Limb (tissue), 2 donors: ENCODE data around the gene HDGFL1.

Experiments used
- DNase-seq, 2 donors: peaks; one replicate each; pipeline ENCODE4 v3.0.0-alpha.2; 2016; ENCODE audit errors: extremely low spot score in 2 of 2

HDGFL1 gene

DNA sequence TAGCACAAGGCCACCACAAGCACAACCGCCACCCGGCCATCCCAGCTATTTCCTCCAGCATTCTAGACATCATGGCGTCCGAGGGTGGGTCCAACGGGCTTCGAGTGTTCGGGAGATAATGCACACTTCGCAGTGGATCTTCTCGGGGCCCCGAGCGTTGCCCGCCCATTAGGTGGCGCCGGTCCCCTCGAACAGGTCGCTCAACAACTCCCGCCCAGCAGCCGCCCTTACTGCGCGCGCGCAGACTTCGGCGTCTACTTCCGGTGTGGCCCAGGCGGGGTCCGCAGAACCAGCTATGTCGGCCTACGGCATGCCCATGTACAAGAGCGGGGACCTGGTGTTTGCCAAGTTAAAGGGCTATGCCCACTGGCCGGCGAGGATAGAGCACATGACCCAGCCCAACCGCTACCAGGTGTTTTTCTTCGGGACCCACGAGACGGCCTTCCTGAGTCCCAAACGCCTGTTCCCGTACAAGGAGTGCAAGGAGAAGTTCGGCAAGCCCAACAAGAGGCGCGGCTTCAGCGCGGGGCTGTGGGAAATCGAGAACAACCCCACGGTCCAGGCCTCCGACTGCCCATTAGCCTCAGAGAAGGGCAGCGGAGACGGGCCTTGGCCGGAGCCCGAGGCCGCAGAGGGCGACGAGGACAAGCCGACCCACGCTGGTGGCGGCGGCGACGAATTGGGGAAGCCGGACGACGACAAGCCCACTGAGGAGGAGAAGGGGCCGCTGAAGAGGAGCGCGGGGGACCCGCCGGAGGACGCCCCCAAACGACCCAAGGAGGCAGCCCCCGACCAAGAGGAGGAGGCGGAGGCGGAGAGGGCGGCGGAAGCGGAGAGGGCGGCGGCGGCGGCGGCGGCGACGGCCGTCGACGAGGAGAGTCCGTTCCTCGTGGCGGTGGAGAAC, at the start of gene HDGFL1:
HDGFL1 (plus strand) TSS at position 286 of the 904 bp plus-strand sequence; CDS start at position 296, 10 bp downstream.
- no peak for DNase-seq

DNA sequence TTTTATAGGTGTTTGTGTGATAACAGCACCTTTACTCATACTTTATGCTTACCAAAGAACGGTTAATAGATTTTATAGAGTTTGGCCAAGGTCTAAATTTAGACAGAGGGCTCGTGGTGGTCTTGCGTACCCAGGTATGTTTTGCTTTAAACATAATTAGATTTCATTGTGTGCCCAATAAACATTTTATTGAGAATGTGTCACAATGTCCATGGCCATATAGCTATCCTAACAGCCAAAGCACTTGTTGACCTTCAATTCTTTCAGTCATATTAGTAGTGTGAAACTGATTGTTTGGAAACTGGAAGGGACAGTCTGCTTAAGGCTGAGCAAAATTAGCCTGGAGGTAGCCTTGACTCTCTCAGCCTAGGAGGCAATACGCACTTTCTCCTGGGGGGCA, 48.3 kb upstream of the HDGFL1 start:
- no peak for DNase-seq

DNA sequence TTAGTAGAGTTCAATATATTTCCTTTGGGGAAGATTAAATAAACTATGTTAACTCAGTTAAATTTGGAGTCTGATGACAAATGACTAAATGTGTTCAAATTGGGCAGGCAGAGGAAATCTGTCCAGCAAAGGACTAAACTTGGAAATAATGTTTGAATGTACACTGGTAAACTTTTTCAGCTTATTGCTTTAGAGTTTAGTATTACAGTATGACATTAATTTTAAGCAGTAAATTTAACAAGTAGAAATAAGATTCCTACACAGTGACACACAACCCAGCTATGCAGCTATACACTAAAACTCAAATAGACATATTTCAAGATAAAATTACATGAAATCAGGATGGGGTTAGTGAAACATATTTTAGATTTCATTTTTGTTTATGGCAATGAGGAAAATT, 42.6 kb upstream of the HDGFL1 start:
- no peak for DNase-seq

DNA sequence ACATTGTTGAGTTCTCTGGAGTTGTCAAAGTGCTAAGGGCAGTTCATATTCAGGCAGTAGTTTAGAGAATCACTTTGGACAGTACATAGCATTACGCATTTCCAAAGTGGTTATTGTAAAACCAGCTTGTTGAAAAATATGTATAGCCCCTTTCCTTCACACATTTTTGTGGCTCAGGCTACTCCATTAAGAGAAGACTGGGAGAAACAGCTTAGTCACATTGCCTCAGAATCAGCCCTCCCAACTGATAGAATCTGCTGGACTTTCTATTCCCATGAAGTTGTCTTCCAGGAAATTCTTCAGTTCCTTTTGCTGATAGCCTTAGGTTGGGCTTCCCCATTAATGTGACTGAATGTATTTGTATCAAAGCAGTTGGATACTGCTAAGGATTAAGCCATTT, 39.5 kb upstream of the HDGFL1 start:
- no peak for DNase-seq

DNA sequence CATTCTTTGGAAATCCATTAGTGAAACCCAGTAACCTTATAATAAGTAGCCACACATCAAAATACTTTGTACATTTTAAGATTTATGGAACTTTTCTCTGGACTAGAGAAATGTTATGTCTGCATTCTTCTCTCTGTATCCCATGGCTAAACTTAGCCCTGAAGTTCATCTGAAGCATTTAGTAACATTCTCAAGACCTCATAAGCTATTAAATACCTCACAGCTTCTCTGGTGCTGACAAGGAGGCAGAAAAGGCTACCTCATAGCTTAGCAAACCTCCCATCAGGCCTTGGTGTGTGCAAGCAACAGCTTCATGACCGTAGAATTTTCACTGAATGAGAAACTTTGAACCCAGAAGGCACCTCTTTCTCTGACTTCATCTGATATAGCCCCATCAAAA, 38.9 kb upstream of the HDGFL1 start:
- DNase-seq, result no peak

DNA sequence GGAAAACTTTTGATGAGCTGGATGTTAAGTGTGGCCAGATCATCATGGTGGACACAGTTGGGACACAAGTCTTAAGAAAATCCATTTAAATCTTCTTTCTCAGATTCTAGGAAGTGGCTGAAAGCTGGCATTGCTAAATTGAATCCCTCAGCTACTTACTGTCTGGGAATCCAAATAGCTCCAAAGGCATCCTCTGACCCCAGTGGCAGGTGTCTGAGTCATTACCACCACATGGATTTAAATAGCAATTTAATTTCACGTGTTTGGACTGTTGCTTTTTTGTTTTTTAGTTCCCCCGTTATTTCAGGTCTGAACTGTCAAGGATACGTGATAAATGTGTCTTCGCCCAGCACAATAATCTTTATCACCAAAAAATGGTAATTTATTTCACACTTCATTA, 33.2 kb upstream of the HDGFL1 start:
- no peak for DNase-seq

DNA sequence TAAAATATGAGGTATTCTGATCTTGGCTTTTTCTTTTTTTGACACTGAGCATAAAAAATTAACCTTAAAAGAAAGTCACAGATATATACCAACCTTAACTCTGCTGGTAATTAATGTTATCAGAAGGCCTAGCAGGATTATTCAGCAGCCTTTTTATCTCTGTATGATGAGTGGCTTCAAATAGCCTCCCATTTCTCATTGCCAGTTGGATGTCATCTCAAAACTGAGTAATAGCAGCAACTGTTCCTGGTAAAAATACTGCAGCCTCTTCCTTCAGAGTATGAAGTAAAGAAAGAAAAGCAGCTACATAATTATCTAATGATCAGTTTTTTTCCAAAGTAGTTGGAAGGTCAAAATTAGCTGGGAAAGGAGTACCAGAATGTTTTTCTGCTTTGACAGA, 24.9 kb upstream of the HDGFL1 start:
- no peak for DNase-seq

DNA sequence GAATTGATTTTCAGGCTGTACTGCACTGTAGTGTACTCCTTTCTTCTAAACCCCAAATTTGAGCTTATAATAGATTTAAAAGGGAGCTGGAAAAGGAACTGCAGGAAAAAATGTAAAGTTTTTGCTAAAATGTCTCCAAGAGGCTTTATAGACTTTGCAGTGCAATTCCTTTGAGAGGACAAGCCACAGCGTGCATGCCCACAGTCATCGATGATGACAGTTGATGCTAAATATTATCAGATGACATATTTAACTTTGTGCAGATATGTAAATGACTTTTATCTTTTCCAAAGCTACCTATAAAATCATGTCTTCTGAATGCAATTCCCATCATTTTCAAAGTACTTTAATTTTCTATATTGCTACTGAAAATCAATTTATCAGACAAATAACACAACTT, 24.3 kb upstream of the HDGFL1 start:
- DNase-seq, result no peak

DNA sequence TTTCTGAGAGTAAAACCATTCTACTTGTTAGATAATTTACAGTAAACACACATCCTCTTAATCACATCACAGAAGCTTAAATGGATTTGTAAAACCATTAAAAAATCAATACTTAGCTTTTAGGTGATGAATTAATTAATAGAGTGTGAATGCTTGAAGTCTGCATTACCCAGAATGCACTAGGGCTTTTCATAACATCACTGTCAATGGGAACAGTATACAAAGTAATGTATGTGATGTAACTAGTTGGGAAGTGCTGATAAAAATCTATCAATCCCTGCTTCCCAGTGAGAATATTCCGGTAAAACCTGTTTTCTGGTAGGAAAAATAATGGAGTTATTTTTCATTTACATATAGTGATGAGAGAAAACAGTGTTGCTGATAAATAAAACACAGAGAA, 23.1 kb upstream of the HDGFL1 start:
- no peak for DNase-seq

DNA sequence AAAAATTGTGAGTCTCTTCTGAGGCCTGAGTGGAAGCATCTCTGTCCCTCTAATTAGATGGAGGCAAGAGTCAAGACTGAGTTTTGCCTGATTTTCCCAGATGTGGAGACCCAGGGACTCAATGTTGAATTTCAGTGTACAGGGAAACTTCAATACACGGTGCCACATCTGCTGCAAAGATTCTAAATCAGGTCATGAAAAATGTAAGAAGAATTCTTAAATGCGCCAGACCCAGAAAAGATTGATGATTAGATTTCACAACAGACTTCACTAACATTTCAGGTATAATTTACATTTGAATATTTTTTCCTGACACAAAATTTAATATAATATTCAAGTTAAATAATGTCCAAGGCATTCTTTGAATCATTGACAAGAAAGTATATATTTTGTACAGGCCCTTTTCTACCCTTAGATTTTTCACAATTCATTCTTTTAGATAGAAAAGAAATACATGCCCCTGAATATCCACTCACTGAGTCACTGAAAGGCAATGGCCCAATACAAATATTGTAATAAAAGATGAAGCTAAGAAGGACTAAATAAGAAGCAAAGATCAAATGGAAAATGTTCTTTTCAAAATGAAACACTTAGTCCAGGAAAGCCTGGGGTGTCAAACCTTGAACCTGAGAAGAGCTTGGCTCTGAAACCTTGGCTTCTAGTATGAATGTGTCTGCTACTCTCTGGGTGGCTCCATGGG, 18.2 kb upstream of the HDGFL1 start:
- DNase-seq, result no peak

DNA sequence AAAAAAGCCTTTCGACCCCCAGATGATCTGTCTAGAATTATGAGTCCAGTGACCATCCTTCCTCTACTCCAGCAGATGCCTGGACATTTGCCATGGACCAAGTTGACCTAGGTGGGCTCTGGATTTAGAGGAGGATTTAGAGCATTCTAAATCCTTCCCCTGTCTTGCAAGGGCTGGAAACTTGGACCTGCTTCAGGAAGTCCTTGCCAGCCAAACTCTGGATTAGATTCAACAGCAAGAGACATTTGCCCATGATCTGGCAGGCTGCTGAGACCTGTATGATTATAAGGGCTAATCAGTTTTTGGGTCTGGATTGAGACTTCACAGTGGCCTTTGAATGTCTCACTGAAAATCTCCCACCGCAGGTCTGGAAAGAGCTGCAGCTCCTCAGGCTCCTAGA, 13.1 kb upstream of the HDGFL1 start:
- DNase-seq, result no peak

DNA sequence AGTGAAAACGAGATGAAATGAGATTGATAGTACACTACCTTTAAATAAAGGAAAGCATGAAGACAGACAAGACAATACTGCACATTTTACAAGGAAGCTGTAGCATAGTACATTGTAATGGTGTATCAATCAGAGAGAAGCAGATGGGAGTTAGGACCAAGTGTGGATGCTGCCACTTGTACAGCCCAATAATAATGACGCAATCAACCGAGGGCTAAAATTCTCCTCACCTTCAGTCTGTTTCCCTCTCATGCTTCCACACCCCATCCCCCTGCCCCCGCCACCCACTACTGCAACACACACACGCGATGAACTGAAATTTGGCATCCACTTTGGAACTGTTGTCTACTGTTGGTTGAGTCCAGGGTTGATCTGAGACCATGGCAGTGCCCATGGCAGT, 12.4 kb upstream of the HDGFL1 start:
- no peak for DNase-seq

DNA sequence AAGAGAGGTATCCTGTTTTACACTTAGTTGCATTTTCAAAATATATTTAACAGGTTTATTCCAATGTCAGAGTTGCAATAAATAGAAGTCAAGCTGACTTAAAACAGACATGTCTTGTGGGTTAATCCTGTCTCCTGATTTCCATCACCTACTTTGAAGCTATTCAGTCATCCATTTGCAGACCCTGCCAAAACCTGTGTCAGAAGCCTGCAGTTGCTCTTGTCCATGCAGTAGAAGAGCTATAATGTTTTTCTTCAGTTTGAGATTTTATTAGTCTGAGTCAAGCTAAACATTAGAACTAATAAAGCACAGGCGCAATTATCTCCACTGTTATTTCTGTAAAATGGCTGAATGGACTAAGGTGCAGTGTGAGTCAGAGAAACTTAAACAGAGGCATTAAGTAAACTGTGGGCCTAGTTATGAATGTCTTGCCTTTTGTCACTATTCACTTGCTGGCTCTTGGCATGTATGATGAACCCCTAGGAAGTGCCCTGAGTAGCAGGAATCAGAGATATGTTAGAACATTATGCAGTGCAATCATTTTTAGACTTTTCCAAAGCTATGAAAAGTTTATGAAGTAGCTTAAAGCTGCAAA, 11.0 kb upstream of the HDGFL1 start:
- DNase-seq, result no peak

DNA sequence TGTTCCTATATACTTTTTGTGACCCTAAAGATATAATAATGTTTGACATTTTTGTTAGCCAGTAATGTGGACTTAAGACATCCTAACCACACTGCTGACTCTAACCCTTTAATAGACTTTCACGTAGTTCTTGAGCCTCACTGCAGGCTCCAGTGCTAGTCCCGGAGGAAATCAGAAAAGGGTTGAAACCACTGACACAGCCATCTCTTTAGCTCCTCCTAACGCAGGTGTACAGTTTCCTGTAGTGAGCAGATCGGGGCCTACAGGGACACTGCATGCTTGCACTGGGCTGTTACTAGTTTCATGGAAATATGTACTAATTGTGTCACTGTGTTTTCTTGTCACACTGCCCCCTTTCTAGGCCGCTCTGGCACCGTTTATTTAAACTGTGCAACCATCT, 512 bp upstream of the HDGFL1 start:
- no peak for DNase-seq

DNA sequence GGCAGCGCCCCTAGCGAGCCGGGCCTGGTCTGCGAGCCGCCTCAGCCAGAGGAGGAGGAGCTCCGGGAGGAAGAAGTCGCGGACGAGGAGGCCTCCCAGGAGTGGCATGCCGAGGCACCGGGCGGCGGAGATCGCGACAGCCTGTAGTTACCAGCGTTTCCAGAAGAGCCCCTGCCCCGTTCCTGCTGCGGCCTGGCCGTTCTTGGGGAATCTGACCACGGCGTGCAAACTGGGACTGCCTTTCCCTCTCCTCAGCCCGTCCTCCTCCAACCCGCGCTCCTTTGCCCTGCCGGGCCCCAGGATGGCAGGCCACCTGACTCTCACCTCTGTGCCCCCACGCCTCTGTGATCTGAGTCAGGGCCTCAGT, 802 bp downstream of the HDGFL1 start:
- DNase-seq, result no peak

DNA sequence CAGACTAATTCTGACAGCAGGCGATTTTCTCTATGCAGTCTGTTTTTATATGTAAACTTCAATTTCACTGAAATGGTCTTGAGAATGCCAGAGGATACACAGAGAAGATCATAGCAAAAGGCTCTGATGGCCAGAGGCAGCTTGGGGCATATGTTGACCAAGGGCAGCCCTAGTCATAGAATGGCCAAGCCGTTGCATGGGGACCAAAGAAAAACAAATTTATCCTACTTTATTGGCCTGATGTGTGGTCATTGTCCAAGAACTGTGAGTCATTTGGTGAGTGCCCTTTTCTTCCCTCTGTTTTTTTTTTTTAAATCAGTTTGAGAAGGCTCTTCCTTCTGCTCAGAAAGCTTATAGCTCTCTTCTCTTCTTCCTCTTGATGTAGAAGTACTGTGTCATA, 5.8 kb downstream of the HDGFL1 start:
- no peak for DNase-seq

DNA sequence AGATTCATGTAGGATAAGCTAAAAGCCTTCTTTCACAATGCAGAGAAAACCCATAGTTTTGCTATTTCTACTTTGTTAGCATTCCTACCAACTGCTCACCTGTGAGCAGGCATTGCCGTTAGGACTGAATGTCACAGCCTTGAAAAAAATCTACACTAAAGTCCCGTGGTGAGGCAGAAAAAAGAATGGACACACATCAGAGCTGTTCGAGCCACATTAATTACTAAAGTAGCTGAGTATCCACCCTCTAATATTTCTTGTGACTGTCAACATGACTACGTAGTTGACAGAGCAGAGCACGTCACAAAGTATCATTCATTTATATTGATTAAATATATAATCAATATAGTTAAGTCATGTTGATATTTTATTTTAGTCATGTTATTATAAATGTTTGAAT, 10.1 kb downstream of the HDGFL1 start:
- DNase-seq, result no peak

DNA sequence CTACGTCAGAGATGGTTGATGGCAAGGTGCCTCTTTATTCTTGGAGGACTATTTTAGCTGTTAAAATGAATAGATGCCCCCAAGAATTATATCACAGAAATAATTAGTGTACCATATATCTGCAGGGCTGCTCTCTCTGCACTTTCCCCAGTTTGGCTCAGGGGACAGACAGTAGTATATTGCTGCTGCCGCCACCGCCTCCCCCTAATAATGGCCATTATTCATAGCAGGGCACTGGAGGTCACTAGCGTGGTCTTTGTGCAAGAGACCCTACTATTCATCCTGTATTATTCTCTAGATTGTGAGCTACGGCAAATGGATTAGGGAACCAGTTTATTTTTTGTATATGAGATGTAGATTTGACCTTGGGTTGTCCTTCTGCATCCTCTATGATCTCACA, 11.0 kb downstream of the HDGFL1 start:
- no peak for DNase-seq

DNA sequence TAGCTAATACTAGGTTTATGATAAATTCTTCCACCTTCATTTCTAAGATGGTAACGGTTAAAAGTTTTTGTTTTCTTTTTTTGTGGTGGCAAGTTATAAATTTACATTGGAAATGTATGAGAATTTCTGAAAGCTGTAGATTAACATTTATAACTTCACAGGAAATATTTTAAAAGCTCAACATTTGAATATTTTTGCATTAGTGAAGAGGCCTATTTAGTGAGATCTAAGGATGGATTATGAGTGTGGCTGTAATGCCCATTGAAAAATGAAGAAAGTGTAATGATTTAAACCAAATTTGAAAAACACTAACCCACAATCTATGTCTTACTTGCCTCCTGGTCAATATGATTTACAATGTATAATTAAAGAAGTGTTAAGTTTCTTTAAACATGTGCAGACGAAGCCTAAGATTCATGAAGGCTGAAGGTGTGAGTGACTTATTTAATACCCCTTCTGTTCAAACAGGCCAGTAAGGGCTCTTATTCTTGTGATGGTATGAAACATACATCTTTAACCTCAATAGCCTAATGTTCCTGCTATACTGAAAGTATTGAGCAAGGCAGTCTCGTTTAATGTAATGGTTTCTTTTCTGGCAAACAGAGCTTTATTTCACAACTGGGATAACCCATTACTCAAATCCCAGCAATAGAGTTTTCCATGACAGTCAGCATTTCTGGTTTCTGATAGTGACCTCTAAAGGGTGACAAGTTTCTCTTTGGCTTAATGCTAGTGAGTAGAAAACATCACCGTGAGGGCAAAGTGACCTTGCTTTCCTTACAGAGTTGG, 13.2 kb downstream of the HDGFL1 start:
- no peak for DNase-seq

DNA sequence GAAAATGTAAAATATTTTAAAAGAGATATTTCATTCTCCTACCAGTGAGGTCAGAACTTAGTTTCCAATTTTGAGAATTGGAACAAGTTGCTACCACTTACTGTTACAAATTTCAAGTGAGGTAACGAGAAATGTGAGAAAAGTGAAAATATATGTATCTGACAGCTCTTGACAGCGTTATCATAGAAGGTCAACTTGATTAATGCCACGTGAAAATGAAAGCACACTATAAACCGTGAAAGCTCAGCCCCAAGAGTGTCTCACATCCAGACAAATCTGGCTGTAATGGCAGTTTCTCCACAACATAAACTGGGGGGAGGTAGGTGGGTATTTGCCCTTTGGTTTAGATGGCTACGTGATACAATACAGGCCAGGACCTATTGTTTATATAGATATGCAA, 13.9 kb downstream of the HDGFL1 start:
- DNase-seq, result no peak

DNA sequence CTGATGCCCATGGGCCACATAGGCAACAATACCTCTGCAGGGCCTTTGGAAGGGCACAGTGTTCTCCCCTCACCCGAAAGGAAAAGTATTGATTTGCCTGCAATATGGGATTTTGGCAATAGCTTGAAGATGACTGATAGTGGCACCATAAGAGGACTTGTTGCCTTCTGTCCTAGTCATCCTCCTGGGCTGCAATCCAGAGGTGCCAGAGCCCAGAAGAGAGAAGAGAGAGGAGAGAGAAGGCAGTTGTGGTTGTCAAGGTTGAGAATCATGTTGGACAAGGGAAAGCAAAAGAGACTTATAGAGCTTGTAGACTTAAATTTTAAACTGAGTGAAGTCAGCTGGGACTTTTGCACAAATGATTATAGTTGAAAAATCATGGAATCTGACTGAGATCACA, 14.6 kb downstream of the HDGFL1 start:
- no peak for DNase-seq

DNA sequence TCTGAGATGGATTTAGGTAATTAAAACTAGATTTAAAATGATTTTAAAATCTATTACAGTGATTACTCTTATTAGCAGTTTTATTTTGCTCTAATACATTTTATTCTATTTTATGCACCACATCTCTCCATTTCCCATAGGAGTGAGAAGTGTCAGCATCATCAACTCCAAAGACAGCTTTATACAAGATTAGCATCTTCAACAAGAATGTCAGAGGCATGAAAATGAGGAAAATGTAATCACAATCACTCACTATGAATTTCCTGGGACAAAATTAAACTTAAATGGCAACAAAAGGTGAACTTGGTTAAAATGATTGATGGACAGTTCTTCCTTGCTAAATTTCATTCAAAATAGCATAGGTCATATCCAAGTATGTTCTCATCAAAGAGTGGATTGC, 19.8 kb downstream of the HDGFL1 start:
- no peak for DNase-seq
